Hepatocyte (in vitro differentiated cells): ENCODE results near the gene PAXX. TPM values are rescaled to one million over a fixed set of nuclear protein-coding genes. Genes with fewer than 3 reads are reported as not detected.

Experiments used
- DNase-seq: peaks from one replicate; pipeline ENCODE4 v3.0.0-alpha.2; 2016; ENCODE audit warnings: low spot score
- H2AFZ ChIP-seq: fragments of 200-600 bp; sonication (generic); 2 replicates; pipeline ENCODE4 v1.6.0; 2016; ENCODE audit warnings: antibody characterized with exemption, mild to moderate bottlenecking
- H3K27ac ChIP-seq: fragments of 200-600 bp; sonication (generic); 2 replicates; pipeline ENCODE4 v1.5.1; 2016; ENCODE audit warnings: mild to moderate bottlenecking
- H3K27me3 ChIP-seq: fragments of 200-600 bp; sonication (generic); 2 replicates; pipeline ENCODE4 v1.6.1; 2016
- H3K36me3 ChIP-seq: fragments of 200-600 bp; sonication (generic); replicated peaks from 2 replicates; pipeline ENCODE4 v1.5.1; 2016; ENCODE audit warnings: low read depth; ENCODE audit not compliant: insufficient read depth
- H3K4me1 ChIP-seq: fragments of 200-600 bp; sonication (generic); 2 replicates; pipeline ENCODE4 v1.5.1; 2016; ENCODE audit warnings: mild to moderate bottlenecking, moderate library complexity; ENCODE audit not compliant: insufficient read depth
- H3K4me2 ChIP-seq: fragments of 200-600 bp; sonication (generic); 2 replicates; pipeline ENCODE4 v1.6.0; 2016
- H3K4me3 ChIP-seq: fragments of 200-600 bp; sonication (generic); 2 replicates; pipeline ENCODE4 v1.5.1; 2016; ENCODE audit warnings: mild to moderate bottlenecking
- H3K79me2 ChIP-seq: fragments of 200-600 bp; sonication (generic); 2 replicates; pipeline ENCODE4 v1.6.0; 2017; ENCODE audit warnings: mild to moderate bottlenecking
- H3K9me2 ChIP-seq: fragments of 200-600 bp; sonication (generic); replicated peaks from 2 replicates; pipeline ENCODE4 v1.6.0; 2017; ENCODE audit warnings: mild to moderate bottlenecking; ENCODE audit not compliant: insufficient read depth
- H3K9me3 ChIP-seq: fragments of 200-600 bp; sonication (generic); 2 replicates; pipeline ENCODE4 v1.5.1; 2016; ENCODE audit warnings: low read depth, mild to moderate bottlenecking
- H4K20me1 ChIP-seq: fragments of 200-600 bp; sonication (generic); 2 replicates; pipeline ENCODE4 v1.6.0; 2016; ENCODE audit warnings: mild to moderate bottlenecking; ENCODE audit not compliant: insufficient read depth, poor library complexity, severe bottlenecking
- CTCF ChIP-seq: fragments of 200-600 bp; sonication (generic); IDR thresholded peaks from 2 replicates; pipeline ENCODE4 v1.5.1; 2016; ENCODE audit warnings: antibody characterized with exemption, mild to moderate bottlenecking; ENCODE audit not compliant: poor library complexity
- EZH2 ChIP-seq: fragments of 200-600 bp; sonication (generic); IDR thresholded peaks from 2 replicates; pipeline ENCODE4 v1.6.1; 2016; ENCODE audit warnings: antibody characterized with exemption, mild to moderate bottlenecking, borderline replicate concordance
- EZH2phosphoT487 ChIP-seq: fragments of 200-600 bp; sonication (generic); IDR thresholded peaks from one replicate; pipeline ENCODE4 v1.6.1; 2018; ENCODE audit warnings: antibody characterized with exemption, mild to moderate bottlenecking, low read depth, moderate library complexity; ENCODE audit not compliant: unreplicated experiment, severe bottlenecking
- WGBS: methylation state at CpG from one replicate; pipeline ENCODE4 v1.1.6; 2016; ENCODE audit warnings: low lambda C conversion rate; ENCODE audit errors: missing lambda C conversion rate; 5-methylcytosine and 5-hydroxymethylcytosine counted together
- polyA plus RNA-seq: library from polyadenylated mRNA; unstranded; fragments of >200 nt; fragmentation: Nextera tagmentation; extraction: Ambion mirVana; gene quantifications from 2 replicates; pipeline ENCODE4 v1.2.1, GENCODE V29; 2016
- total RNA-seq: library from RNA; depleted of rRNA; stranded (reverse); fragments of >200 nt; gene quantifications from 2 replicates; pipeline ENCODE4 v1.2.3, GENCODE V29; 2014

The PAXX gene
- total and polyA plus RNA-seq, 2 experiments from 2014 or later, result 39.5 to 89.5 TPM

- H3K36me3 ChIP-seq, result no peaks in the 10 kb centered on the region
- H4K20me1 ChIP-seq, result no peaks in the 10 kb centered on the region
- no peaks in the 10 kb centered on the region for H3K4me1 ChIP-seq
- H3K9me2 ChIP-seq, result no peaks in the 10 kb centered on the region
- WGBS, result 89% methylated on average over 32 of the region's 67 CpGs
- no peak for DNase-seq
- TF ChIP-seq EZH2 (no peak), CTCF (no peak), EZH2phosphoT487 (no peak)
- H3K79me2 ChIP-seq, result no peaks in the 10 kb centered on the region
- H2AFZ ChIP-seq, result no peak overlapping the region
- H3K27me3 ChIP-seq, result no peaks in the 10 kb centered on the region
- no peaks in the 10 kb centered on the region for H3K9me3 ChIP-seq
- no peak overlapping the region for H3K27ac ChIP-seq
- H3K4me2 ChIP-seq, result no peak overlapping the region
- H3K4me3 ChIP-seq, result no peak overlapping the region
Measured at GRCh38 chr9:137012694-137013570, 20.7 kb downstream of the PAXX start.

- H3K4me2 ChIP-seq, result no peak overlapping the region
- no peaks in the 10 kb centered on the region for H3K79me2 ChIP-seq
- H3K4me1 ChIP-seq, result no peaks in the 10 kb centered on the region
- no peaks in the 10 kb centered on the region for H3K9me2 ChIP-seq
- no peak for DNase-seq
- H3K27me3 ChIP-seq, result no peaks in the 10 kb centered on the region
- H3K27ac ChIP-seq, result no peak overlapping the region
- no peak overlapping the region for H3K4me3 ChIP-seq
- no peaks in the 10 kb centered on the region for H3K36me3 ChIP-seq
- H4K20me1 ChIP-seq, result no peaks in the 10 kb centered on the region
- WGBS, result 97% methylated on average over 18 of the region's 20 CpGs
- TF ChIP-seq EZH2 (no peak), EZH2phosphoT487 (no peak), CTCF (no peak)
- no peaks in the 10 kb centered on the region for H3K9me3 ChIP-seq
- H2AFZ ChIP-seq, result no peak overlapping the region
Measured at GRCh38 chr9:137013571-137013940, 21.3 kb downstream of the PAXX start.

- Histone ChIP-seq H3K27ac (no peak overlapping the region), H3K4me1 (no peaks in the 10 kb centered on the region), H3K79me2 (no peaks in the 10 kb centered on the region), H3K36me3 (no peaks in the 10 kb centered on the region), H3K9me2 (no peaks in the 10 kb centered on the region), H3K9me3 (no peaks in the 10 kb centered on the region), H4K20me1 (no peaks in the 10 kb centered on the region), H3K4me3 (no peak overlapping the region), H2AFZ (no peak overlapping the region), H3K4me2 (no peak overlapping the region), H3K27me3 (no peaks in the 10 kb centered on the region)
- DNase-seq, result no peak
- TF ChIP-seq CTCF (no peak), EZH2phosphoT487 (no peak), EZH2 (no peak)
- WGBS, result 93% methylated on average over 23 of the region's 23 CpGs
Measured at GRCh38 chr9:137014166-137014565, 21.9 kb downstream of the PAXX start.
